OCI-LY1 (cell line): ENCODE results near the gene GLTPD2.

Source experiments
- EZH2 ChIP-seq: fragments of 200-600 bp; sonication (generic), shearing (Covaris generic); IDR thresholded peaks from 2 replicates; pipeline ENCODE4 v1.8.0; 2017; ENCODE audit warnings: borderline replicate concordance, mixed run types, mild to moderate bottlenecking, antibody characterized with exemption, low read length, moderate library complexity, mixed read lengths
- TF ChIP-seq, protein P1 (sequence below): fragments of 200-600 bp; sonication (generic), shearing (Covaris generic); IDR thresholded peaks from 2 replicates; pipeline ENCODE4 v1.5.1; 2017; ENCODE audit warnings: mild to moderate bottlenecking, antibody characterized with exemption, low read length, moderate library complexity, mixed read lengths

DNA sequence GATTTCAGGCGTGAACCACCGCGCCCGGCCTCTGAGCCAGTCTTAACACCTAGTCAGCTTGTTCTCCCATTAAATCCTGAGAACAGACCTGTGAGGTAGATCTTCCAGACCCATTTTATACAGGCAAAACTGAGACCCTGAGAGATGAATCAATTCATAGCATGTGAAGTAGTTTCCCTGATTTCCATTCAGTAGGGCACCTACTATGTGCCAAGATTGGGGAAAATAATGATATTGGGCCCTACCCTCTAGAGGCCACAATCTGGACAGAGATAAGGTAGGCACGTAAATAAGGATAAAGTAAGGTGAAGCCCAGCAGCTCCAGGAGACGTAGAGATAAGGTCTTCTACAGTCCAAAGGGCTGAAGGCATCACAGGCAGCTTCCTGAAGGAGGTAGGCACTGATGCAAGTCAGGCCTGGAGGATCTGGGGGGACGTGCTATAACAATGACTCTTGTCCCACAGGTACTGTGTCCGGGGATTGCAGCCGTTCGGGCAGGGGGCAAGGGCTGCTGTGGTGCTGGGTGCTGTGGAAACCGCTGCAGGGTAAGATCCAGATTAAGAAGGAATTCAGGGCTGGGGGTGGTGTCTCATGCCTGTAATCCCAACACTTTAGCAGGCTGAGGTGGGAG, 8.3 kb upstream of the GLTPD2 start:
- TF ChIP-seq, protein P1, sequence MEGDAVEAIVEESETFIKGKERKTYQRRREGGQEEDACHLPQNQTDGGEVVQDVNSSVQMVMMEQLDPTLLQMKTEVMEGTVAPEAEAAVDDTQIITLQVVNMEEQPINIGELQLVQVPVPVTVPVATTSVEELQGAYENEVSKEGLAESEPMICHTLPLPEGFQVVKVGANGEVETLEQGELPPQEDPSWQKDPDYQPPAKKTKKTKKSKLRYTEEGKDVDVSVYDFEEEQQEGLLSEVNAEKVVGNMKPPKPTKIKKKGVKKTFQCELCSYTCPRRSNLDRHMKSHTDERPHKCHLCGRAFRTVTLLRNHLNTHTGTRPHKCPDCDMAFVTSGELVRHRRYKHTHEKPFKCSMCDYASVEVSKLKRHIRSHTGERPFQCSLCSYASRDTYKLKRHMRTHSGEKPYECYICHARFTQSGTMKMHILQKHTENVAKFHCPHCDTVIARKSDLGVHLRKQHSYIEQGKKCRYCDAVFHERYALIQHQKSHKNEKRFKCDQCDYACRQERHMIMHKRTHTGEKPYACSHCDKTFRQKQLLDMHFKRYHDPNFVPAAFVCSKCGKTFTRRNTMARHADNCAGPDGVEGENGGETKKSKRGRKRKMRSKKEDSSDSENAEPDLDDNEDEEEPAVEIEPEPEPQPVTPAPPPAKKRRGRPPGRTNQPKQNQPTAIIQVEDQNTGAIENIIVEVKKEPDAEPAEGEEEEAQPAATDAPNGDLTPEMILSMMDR: no peak
- TF ChIP-seq EZH2: no peak
